ENCODE data around the gene MANEAL.

The MANEAL gene

DNA sequence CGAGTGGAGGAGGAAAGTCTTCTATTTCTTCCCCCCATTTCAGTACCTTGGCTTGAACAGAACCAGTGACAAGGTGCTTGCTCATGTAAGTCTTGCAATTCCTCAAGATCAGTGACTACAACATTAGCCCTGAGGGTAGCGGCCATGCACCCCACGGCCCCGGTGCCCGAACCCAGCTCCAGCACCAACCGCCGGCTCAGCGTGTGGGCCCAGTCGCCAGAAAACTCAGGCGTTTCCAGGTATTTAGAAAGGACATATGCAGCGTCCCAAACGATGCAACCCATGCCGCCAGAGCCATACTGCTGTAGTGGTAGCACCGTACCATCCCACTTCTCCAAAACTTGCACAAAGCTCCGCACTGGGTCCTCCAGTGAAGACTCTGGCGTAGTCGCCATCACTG lies 11.2 kb upstream of the MANEAL start:
- no peak overlapping the region for H3K4me3 ChIP-seq (ENCODE audit: low read depth, low read length)
- no peak for DNase-seq (ENCODE audit: low read depth)
- TF ChIP-seq, protein P1, sequence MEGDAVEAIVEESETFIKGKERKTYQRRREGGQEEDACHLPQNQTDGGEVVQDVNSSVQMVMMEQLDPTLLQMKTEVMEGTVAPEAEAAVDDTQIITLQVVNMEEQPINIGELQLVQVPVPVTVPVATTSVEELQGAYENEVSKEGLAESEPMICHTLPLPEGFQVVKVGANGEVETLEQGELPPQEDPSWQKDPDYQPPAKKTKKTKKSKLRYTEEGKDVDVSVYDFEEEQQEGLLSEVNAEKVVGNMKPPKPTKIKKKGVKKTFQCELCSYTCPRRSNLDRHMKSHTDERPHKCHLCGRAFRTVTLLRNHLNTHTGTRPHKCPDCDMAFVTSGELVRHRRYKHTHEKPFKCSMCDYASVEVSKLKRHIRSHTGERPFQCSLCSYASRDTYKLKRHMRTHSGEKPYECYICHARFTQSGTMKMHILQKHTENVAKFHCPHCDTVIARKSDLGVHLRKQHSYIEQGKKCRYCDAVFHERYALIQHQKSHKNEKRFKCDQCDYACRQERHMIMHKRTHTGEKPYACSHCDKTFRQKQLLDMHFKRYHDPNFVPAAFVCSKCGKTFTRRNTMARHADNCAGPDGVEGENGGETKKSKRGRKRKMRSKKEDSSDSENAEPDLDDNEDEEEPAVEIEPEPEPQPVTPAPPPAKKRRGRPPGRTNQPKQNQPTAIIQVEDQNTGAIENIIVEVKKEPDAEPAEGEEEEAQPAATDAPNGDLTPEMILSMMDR (IDR thresholded peaks at IDR 0.05; ENCODE audit: low read depth, low read length, missing control alignments): no peak

DNA sequence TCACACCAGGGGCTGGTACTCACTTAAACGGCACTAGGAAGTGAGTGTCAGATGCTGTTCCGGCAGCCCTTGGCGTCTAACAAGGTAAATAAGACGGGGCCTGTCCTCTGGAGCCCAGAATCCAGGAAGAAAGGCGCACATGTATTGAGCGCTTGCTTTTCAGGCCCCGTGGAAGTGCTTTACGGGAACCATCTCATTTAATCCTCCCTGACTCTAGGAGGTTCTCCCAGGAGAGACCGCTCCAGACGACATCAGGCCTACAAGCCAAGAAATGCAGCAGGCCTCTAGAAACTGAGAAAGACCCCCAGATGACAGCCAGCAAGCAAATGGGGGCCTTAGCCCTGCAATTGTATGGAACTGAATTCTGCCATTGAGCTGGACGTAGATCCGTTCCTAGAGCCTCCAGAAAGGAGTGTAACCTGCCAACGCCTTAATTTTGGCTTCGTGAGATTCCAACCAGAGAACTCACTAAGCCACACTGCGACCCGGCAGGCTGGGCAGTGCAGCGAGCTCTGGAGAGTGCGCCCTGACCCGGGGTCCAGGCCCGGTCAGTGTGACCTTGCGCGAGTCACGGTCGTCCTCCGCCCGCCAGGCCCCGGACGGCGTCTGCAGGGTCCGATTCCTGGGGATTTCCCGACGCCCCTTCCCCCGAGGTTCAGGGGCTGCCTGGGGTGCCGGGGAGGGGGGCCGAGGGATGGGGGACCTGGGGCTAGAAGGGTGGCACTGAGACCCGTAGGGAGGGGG lies 532 bp upstream of the MANEAL start:
- TF ChIP-seq, protein P1 (IDR thresholded peaks at IDR 0.05; ENCODE audit: low read depth, low read length, missing control alignments): no peak
- peak overlapping the region; percentile 69 for H3K4me3 ChIP-seq (ENCODE audit: low read depth, low read length)
- DNase-seq (ENCODE audit: low read depth): no peak

DNA sequence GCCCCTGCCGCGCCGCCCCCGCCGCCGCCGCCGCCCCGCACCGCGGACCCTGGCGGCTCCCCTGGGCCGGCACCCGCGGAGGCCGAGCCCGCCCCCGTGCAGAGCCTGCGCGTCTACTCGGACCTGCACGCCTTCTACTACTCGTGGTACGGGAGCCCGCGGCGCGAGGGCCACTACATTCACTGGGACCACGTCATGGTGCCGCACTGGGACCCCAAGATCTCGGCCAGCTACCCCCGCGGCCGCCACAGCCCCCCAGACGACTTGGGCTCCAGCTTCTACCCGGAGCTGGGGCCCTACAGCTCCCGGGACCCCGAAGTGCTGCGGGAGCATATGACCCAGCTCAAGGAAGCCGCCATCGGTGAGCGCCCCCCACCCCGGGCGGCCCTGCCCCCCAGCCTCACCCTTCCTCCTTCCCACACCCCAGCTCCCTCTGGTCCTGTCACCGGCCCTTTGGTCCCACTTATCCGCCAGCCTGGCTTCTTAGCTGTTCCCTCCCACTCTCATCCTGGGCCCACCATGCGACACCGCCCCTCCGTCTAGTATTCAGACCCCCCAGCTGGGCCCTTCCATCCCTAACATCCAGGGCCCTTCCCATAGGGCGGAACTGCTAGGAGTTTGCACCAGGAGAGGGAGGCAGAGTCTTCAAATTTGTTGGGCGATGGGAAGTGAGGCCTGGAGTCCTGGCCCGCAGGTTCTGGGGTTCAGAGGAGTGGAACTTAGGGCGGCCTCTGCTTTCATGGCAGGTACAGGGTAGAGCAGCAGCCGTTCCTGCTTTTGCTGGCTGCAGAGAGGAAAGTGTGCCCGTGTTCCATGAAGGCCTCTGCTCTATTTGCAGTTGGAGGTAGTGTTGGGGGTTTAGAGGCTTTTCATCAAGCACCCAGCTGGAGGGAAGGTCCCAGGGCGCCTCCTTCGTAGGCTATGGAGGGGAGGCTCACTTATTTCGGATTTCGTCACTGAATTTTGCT lies 1.0 kb downstream of the MANEAL start:
- TF ChIP-seq, protein P1 (IDR thresholded peaks at IDR 0.05; ENCODE audit: low read depth, low read length, missing control alignments): no peak
- H3K4me3 ChIP-seq (ENCODE audit: low read depth, low read length): peak overlapping the region; percentile 69
- no peak for DNase-seq (ENCODE audit: low read depth)

DNA sequence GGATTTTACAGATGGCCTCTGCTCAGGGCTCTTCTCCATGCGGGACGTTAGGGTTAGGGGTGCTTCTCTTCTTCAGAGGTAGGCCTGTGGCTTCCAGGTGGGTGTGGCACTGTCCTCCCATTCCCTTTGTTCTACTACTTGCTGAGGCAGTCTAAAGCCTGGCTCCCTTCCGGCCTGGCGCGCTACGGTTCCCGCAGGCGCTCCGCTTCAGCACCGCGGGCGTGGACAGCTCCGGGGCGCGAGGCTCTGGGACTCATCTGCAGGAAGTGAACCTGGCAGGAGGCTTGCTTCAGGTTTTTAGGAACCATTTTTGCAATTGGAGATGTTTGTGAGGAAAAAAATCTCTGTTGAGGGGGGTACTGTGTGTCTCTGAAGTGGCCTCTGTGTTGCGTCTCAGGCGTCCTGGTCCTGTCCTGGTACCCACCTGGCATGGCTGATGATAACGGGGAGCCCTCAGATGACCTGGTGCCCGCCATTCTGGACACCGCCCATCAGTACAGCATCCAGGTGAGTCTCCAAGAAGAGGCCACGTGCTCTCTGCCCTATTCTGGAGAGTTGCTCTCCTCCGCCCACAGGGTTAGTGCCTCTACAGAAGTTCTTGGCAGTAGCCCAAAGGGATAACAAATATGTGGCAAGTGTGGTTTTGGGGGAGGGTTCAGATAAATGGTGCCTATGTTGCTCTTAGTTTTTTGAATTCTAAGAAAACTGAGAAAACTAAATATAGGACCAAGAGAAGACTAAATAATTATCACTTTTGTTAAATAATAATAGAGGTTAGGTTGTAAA lies 1.9 kb downstream of the MANEAL start:
- DNase-seq (ENCODE audit: low read depth): no peak
- peak overlapping the region; percentile 69; the same call in 1 of the 2 replicates for H3K4me3 ChIP-seq (ENCODE audit: low read depth, low read length)
- TF ChIP-seq, protein P1 (IDR thresholded peaks at IDR 0.05; ENCODE audit: low read depth, low read length, missing control alignments): no peak

DNA sequence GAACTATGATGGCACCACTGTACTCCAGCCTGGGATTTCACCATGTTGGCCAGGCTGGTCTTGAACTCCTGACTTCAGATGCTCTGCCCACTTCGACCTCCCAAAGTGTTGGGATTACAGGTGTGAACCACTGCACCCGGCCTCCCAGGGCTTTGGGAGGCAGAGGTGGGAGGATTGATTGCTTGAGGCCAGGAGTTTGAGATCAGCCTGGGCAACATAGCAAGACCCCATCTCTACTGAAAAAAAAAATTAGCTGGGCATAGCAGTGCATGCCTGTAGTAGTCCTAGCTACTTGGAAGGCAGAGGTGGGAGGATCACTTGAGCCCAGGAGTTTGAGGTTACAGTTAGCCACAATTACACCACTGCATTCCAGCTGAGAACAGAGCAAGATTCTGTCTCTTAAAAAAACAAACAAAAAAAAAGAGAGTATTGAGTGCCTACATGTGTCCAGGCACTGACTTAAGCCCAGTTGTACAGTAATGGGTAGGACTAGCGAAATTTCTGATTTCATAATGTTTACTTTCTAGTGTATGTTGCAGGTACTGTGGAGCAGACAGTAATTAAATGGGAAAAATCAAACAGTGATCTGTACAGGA lies 4.2 kb downstream of the MANEAL start:
- TF ChIP-seq, protein P1 (IDR thresholded peaks at IDR 0.05; ENCODE audit: low read depth, low read length, missing control alignments): no peak
- H3K4me3 ChIP-seq (ENCODE audit: low read depth, low read length): no peak overlapping the region
- no peak for DNase-seq (ENCODE audit: low read depth)

DNA sequence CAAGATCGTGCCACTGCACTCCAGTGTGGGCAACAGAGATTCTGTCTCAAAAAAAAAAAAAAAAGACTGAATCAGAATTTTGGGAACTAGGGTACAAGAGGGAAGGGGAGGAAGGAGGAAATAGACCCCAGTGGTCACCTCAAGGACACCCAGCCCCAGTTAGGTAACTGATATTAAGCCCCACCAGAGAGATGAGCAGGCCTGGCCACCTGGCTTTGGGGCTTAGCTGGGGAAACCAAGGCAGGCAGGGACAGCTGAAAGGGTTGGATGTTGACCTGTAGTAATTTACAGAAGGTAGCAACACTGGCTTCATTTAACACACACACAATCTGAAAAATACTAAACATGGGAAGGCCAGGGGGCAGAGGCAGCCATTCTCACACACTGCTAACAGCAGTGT lies 8.8 kb downstream of the MANEAL start:
- no peak overlapping the region for H3K4me3 ChIP-seq (ENCODE audit: low read depth, low read length)
- no peak for DNase-seq (ENCODE audit: low read depth)
- TF ChIP-seq, protein P1 (IDR thresholded peaks at IDR 0.05; ENCODE audit: low read depth, low read length, missing control alignments): no peak

All from GM12864 (cell line).